ENCODE data around the gene GRIK2. TPM values are rescaled to one million over a fixed set of nuclear protein-coding genes. Genes with fewer than 3 reads are reported as not detected.

The GRIK2 gene
- polyA plus RNA-seq, 1 of the 3 experiments (the other 2 are of a cell fraction), result 0.30 TPM

GRCh38 chr6:101747160-101747559, 353.7 kb downstream of the GRIK2 start (continued):
- no peak for TF ChIP-seq MXI1 (IDR thresholded peaks at IDR 0.05; ENCODE audit: low read depth, low read length)
- no peak for TF ChIP-seq ZBTB33 (IDR thresholded peaks at IDR 0.05; ENCODE audit: borderline replicate concordance, low read depth)

- H3K4me2 ChIP-seq, result no peak overlapping the region
- H3K27ac ChIP-seq (ENCODE audit: low read depth in 2 of 2, low read length in 1 of 2), result no peak overlapping the region
- H3F3A ChIP-seq (replicated peaks; ENCODE audit: insufficient read depth), result no peaks in the 10 kb centered on the region
- H4K20me1 ChIP-seq (ENCODE audit: insufficient read depth), result no peaks in the 10 kb centered on the region
- TF ChIP-seq, protein P1, sequence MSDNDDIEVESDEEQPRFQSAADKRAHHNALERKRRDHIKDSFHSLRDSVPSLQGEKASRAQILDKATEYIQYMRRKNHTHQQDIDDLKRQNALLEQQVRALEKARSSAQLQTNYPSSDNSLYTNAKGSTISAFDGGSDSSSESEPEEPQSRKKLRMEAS (IDR thresholded peaks at IDR 0.05; ENCODE audit: low read depth), result no peak
- TF ChIP-seq YY1 (IDR thresholded peaks at IDR 0.05; ENCODE audit: low read depth), result no peak
- TF ChIP-seq TEAD4 (IDR thresholded peaks at IDR 0.05; ENCODE audit: borderline replicate concordance, insufficient read depth), result no peak
- TF ChIP-seq RXRA (IDR thresholded peaks at IDR 0.05; ENCODE audit: borderline replicate concordance, low read depth), result no peak
- ChIA-PET CTCF (interaction anchor here (1.4 kb wide), 1 partner anchor 60 kb away, joined by 3 read pairs; no protein-coding TSS in a partner anchor), POLR2A (no interaction called here)
- no peak overlapping the region for H3K9ac ChIP-seq
- no peaks in the 10 kb centered on the region for H3K9me2 ChIP-seq
- H3K79me2 ChIP-seq (ENCODE audit: insufficient read depth), result no peaks in the 10 kb centered on the region
- DNase-seq, result peak; percentile 13
- H3K27me3 ChIP-seq (ENCODE audit: insufficient read depth), result no peaks in the 10 kb centered on the region
- H3K4me3 ChIP-seq (ENCODE audit: low read depth in 2 of 2, low read length in 1 of 2), result no peak overlapping the region
- H3K4me1 ChIP-seq (ENCODE audit: control insufficient read depth in 1 of 2, insufficient read depth in 2 of 2, low read depth in 1 of 2, low read length in 1 of 2), result no peaks in the 10 kb centered on the region; a peak in 1 of 4 replicates
- WGBS (ENCODE audit: low lambda C conversion rate), result 45% methylated on average over 1 of the region's 1 CpG
- H3K36me3 ChIP-seq (replicated peaks in 1 of 2; ENCODE audit: control insufficient read depth in 1 of 2, insufficient read depth in 2 of 2, low read length in 1 of 2), result no peaks in the 10 kb centered on the region
- H2AFZ ChIP-seq (ENCODE audit: low read depth), result no peak overlapping the region
- no peaks in the 10 kb centered on the region for H3K9me3 ChIP-seq
Measured at GRCh38 chr6:101747716-101748115, 354.2 kb downstream of the GRIK2 start.

- Histone ChIP-seq H3K27ac (ENCODE audit: low read depth in 2 of 2, low read length in 1 of 2) (no peak overlapping the region), H2AFZ (ENCODE audit: low read depth) (no peak overlapping the region), H4K20me1 (ENCODE audit: insufficient read depth) (no peaks in the 10 kb centered on the region), H3K9ac (no peak overlapping the region), H3K4me2 (no peak overlapping the region), H3F3A (replicated peaks; ENCODE audit: insufficient read depth) (no peaks in the 10 kb centered on the region), H3K4me1 (ENCODE audit: control insufficient read depth in 1 of 2, insufficient read depth in 2 of 2, low read depth in 1 of 2, low read length in 1 of 2) (no peaks in the 10 kb centered on the region; a peak in 1 of 4 replicates), H3K27me3 (ENCODE audit: insufficient read depth) (no peaks in the 10 kb centered on the region), H3K9me2 (no peaks in the 10 kb centered on the region), H3K36me3 (replicated peaks in 1 of 2; ENCODE audit: control insufficient read depth in 1 of 2, insufficient read depth in 2 of 2, low read length in 1 of 2) (no peaks in the 10 kb centered on the region), H3K4me3 (ENCODE audit: low read depth in 2 of 2, low read length in 1 of 2) (no peak overlapping the region), H3K79me2 (ENCODE audit: insufficient read depth) (no peaks in the 10 kb centered on the region), H3K9me3 (no peaks in the 10 kb centered on the region)
- POLR2A ChIA-PET, result no interaction called here
- CTCF ChIA-PET, result no interaction called here
- DNase-seq, result no peak
- TF ChIP-seq CTCF (IDR thresholded peaks at IDR 0.05) (no peak), TCF12 (IDR thresholded peaks at IDR 0.05) (no peak), EZH2phosphoT487 (IDR thresholded peaks at IDR 0.05; ENCODE audit: borderline replicate concordance, low read depth) (no peak), SIN3A (IDR thresholded peaks at IDR 0.05; ENCODE audit: borderline replicate concordance, low read depth, low read length) (no peak), RXRA (IDR thresholded peaks at IDR 0.05; ENCODE audit: borderline replicate concordance, low read depth) (no peak), NRF1 (IDR thresholded peaks at IDR 0.05; ENCODE audit: low read depth, low read length) (no peak), FOSL2 (IDR thresholded peaks at IDR 0.05; ENCODE audit: borderline replicate concordance, low read depth) (no peak), FOXJ3 (CRISPR knock-in tag; IDR thresholded peaks at IDR 0.05) (no peak)
- TF ChIP-seq, protein P2, sequence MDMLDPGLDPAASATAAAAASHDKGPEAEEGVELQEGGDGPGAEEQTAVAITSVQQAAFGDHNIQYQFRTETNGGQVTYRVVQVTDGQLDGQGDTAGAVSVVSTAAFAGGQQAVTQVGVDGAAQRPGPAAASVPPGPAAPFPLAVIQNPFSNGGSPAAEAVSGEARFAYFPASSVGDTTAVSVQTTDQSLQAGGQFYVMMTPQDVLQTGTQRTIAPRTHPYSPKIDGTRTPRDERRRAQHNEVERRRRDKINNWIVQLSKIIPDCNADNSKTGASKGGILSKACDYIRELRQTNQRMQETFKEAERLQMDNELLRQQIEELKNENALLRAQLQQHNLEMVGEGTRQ (IDR thresholded peaks at IDR 0.05; ENCODE audit: borderline replicate concordance, low read depth, low read length), result no peak
- TF ChIP-seq, protein P1 (IDR thresholded peaks at IDR 0.05; ENCODE audit: low read depth), result no peak
- WGBS (ENCODE audit: low lambda C conversion rate), result 87% methylated on average over 1 of the region's 1 CpG
Measured at GRCh38 chr6:101755931-101756330, 362.4 kb downstream of the GRIK2 start.
